Liver (tissue), 9 donors: Measurements from ENCODE around the gene CIC. TPM values are rescaled to one million over a fixed set of nuclear protein-coding genes. Genes with fewer than 3 reads are reported as not detected.

Source experiments
- DNase-seq: peaks from one replicate; pipeline ENCODE4 v3.0.0-alpha.2; 2017; ENCODE audit warnings: low spot score
- H3K27ac ChIP-seq, 2 donors: one replicate each; pipeline ENCODE4 v1.7.0; 2013; ENCODE audit warnings: inconsistent platforms in 2 of 2, low read length in 2 of 2, control low read depth in 1 of 2, low read depth in 1 of 2, mild to moderate bottlenecking in 1 of 2
- H3K27me3 ChIP-seq, 4 donors: one replicate each; pipeline versions ENCODE4 v1.6.1 to v1.7.0; 2013; ENCODE audit warnings: low read length in 3 of 4, inconsistent platforms in 1 of 4, mild to moderate bottlenecking in 1 of 4, moderate library complexity in 1 of 4; ENCODE audit not compliant: control insufficient read depth in 4 of 4, insufficient read depth in 4 of 4
- H3K36me3 ChIP-seq, 4 donors: one replicate each; pipeline versions ENCODE4 v1.6.1 to v1.7.0; 2013; ENCODE audit warnings: low read length in 3 of 4, mild to moderate bottlenecking in 3 of 4, low read depth in 1 of 4, moderate library complexity in 1 of 4; ENCODE audit not compliant: control insufficient read depth in 4 of 4, insufficient read depth in 3 of 4
- H3K4me1 ChIP-seq, 4 donors: one replicate each; pipeline versions ENCODE4 v1.6.1 to v1.7.0; 2013; ENCODE audit warnings: low read length in 3 of 4, mild to moderate bottlenecking in 3 of 4, moderate library complexity in 1 of 4; ENCODE audit not compliant: control insufficient read depth in 4 of 4, insufficient read depth in 4 of 4
- H3K4me3 ChIP-seq, 3 donors: one replicate each; pipeline versions ENCODE4 v1.6.1 to v1.7.0; 2013; ENCODE audit warnings: low read length in 3 of 3, control low read depth in 1 of 3, low read depth in 1 of 3, mild to moderate bottlenecking in 1 of 3
- H3K9ac ChIP-seq, 2 donors: one replicate each; pipeline ENCODE4 v1.7.0; 2013; ENCODE audit warnings: low read length in 2 of 2, mild to moderate bottlenecking in 2 of 2, moderate library complexity in 2 of 2, control low read depth in 1 of 2, low read depth in 1 of 2
- H3K9me3 ChIP-seq, 4 donors: one replicate each; pipeline versions ENCODE4 v1.6.1 to v1.7.0; 2013; ENCODE audit warnings: low read length in 3 of 4; ENCODE audit not compliant: control insufficient read depth in 4 of 4
- EGR1 ChIP-seq, 2 donors: IDR thresholded peaks; 2 replicates each; pipeline ENCODE4 v1.6.1; 2016 to 2018; ENCODE audit warnings: antibody characterized with exemption in 2 of 2, low read depth in 2 of 2
- FOXA1 ChIP-seq: IDR thresholded peaks from 2 replicates; pipeline ENCODE4 v1.6.1; 2016; ENCODE audit warnings: antibody characterized with exemption
- FOXA2 ChIP-seq: IDR thresholded peaks from 2 replicates; pipeline ENCODE4 v1.6.1; 2016; ENCODE audit warnings: antibody characterized with exemption
- GABPA ChIP-seq, 2 donors: IDR thresholded peaks in 1 of 2; conservative IDR thresholded peaks in 1 of 2; 2 replicates each; pipeline ENCODE4 v1.6.1; 2016; ENCODE audit warnings: antibody characterized with exemption in 2 of 2, mild to moderate bottlenecking in 1 of 2, moderate library complexity in 1 of 2
- HNF4A ChIP-seq, 2 donors: conservative IDR thresholded peaks; 2 replicates each; pipeline ENCODE4 v1.6.1; 2016; ENCODE audit warnings: antibody characterized with exemption in 2 of 2, mild to moderate bottlenecking in 2 of 2
- HNF4G ChIP-seq: IDR thresholded peaks from 2 replicates; pipeline ENCODE4 v1.6.1; 2016; ENCODE audit warnings: antibody characterized with exemption
- JUND ChIP-seq, 2 donors: IDR thresholded peaks; 2 replicates each; pipeline ENCODE4 v1.6.1; 2016; ENCODE audit warnings: antibody characterized with exemption in 2 of 2
- NR2F2 ChIP-seq: IDR thresholded peaks from 2 replicates; pipeline ENCODE4 v1.6.1; 2016; ENCODE audit warnings: antibody characterized with exemption
- RAD21 ChIP-seq, 2 donors: IDR thresholded peaks; 2 replicates each; pipeline ENCODE4 v1.6.1; 2016; ENCODE audit warnings: antibody characterized with exemption in 2 of 2, mild to moderate bottlenecking in 2 of 2
- RXRA ChIP-seq, 2 donors: IDR thresholded peaks; 2 replicates each; pipeline ENCODE4 v1.6.1; 2017 to 2018; ENCODE audit warnings: antibody characterized with exemption in 2 of 2, mild to moderate bottlenecking in 1 of 2
- SP1 ChIP-seq: IDR thresholded peaks from 2 replicates; pipeline ENCODE4 v1.6.1; 2018; ENCODE audit warnings: antibody characterized with exemption, mild to moderate bottlenecking
- TAF1 ChIP-seq: conservative IDR thresholded peaks from 2 replicates; pipeline ENCODE4 v1.6.1; 2016; ENCODE audit warnings: antibody characterized with exemption, mild to moderate bottlenecking
- YY1 ChIP-seq: IDR thresholded peaks from 2 replicates; pipeline ENCODE4 v1.6.1; 2016; ENCODE audit warnings: antibody characterized with exemption, mild to moderate bottlenecking
- WGBS: extraction: QIAGEN DNeasy Blood & Tissue Kit; methylation state at CpG from one replicate; pipeline ENCODE4 v1.1.7; 2013; 5-methylcytosine and 5-hydroxymethylcytosine counted together
- polyA plus RNA-seq, 2 donors: library from polyadenylated mRNA; stranded (reverse) in 1 of 2; unstranded in 1 of 2; fragments of 200-250 nt in 1 of 2; fragments of >200 nt in 1 of 2; fragmentation: Nextera tagmentation in 1 of 2; extraction: Ambion mirVana in 1 of 2; gene quantifications; one replicate each; pipeline versions ENCODE4 v1.2.1 to v1.2.3, GENCODE V29; 2013 to 2015
- total RNA-seq, 2 donors: library from RNA; depleted of rRNA; stranded (reverse); fragments of >200 nt; gene quantifications; one replicate each; pipeline ENCODE4 v1.2.3, GENCODE V29; 2014
- TF ChIP-seq, protein P1 (sequence below): IDR thresholded peaks from 2 replicates; pipeline ENCODE4 v1.6.1; 2016; ENCODE audit warnings: antibody characterized with exemption, mild to moderate bottlenecking
- TF ChIP-seq, protein P2 (sequence below): IDR thresholded peaks from 2 replicates; pipeline ENCODE4 v1.6.1; 2016; ENCODE audit warnings: antibody characterized with exemption
- TF ChIP-seq, protein P3 (sequence below): IDR thresholded peaks from 2 replicates; pipeline ENCODE4 v1.6.1; 2016; ENCODE audit warnings: antibody characterized with exemption
- TF ChIP-seq, protein P4 (sequence below): IDR thresholded peaks from 2 replicates; pipeline ENCODE4 v1.6.1; 2016; ENCODE audit warnings: antibody characterized with exemption
- TF ChIP-seq, protein P5 (sequence below): fragments of 150-350 bp; IDR thresholded peaks from 2 replicates; pipeline ENCODE4 v1.5.1; 2017; ENCODE audit warnings: improper control_type of control experiment, low read depth, low read length; ENCODE audit not compliant: missing input control
- donor health status: healthy.
- donor health status: healthy.
- donor health status: healthy.
- donor health status: healthy.
- donor health status: healthy.

Gene CIC
- total and polyA plus RNA-seq, 4 donors, result 5.6 to 21.3 (median 17.2) TPM

DNA sequence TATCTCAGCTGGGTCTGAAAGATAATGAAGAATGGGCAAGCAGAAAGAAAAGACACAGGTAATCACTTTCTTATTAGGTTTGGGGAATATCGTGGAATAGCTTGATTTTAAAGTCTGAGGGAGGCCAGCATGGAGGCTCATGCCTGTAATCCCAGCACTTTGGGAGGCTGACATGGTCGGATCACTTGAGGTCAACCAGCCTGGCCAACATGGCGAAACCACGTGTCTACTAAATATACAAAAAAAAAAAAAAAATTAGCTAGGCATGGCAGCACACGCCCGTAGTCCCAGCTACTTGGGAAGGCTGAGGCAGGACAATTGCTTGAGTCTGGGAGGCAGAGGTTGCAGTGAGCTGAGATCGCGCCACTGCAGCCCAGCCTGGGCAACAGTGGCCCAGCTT is 34.8 kb downstream of the CIC start:
- Histone ChIP-seq H3K4me1 (peaks cover 2 to 13% (median 5%) of the 10 kb centered on the region in 4 donors), H3K27ac (no peak overlapping the region), H3K36me3 (no peaks in the 10 kb centered on the region), H3K4me3 (no peak overlapping the region), H3K9me3 (no peaks in the 10 kb centered on the region), H3K27me3 (no peaks in the 10 kb centered on the region), H3K9ac (no peak overlapping the region)
- TF ChIP-seq TAF1 (no peak), RXRA (IDR thresholded peaks at IDR 0.05) (peak in 1 of 2 donors; percentile 11)
- DNase-seq, result no peak
- WGBS, result 77% methylated on average over 8 of the region's 8 CpGs

DNA sequence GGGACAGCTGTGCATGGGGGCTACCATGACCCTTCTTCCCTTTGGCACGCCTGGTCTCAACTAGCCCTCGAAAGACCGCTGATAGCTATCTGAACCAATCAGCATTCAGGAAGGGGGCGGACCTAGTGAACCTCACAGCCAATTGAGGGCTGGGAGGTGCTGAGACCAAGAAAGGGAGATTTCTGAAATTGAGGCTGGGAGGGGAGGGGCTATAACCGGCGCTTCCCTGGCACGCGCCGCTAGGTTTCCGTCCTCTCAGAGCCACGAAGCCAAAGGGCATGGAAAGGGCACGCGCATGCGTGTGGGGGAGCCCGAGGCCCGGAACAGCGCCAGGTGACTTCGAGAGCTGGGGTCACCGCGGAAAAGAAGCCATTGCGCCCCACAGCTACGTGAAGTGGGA is 37.6 kb downstream of the CIC start:
- Histone ChIP-seq H3K27me3 (no peaks in the 10 kb centered on the region), H3K27ac (no peak overlapping the region), H3K9ac (no peak overlapping the region), H3K36me3 (no peaks in the 10 kb centered on the region), H3K4me3 (no peak overlapping the region), H3K4me1 (peaks cover 2 to 11% (median 5%) of the 10 kb centered on the region in 4 donors), H3K9me3 (no peaks in the 10 kb centered on the region)
- 88% methylated on average over 22 of the region's 22 CpGs for WGBS
- no peak for DNase-seq
- no peak for TF ChIP-seq FOXA2
- no peak for TF ChIP-seq NR2F2
- no peak for TF ChIP-seq TAF1
- TF ChIP-seq, protein P1, sequence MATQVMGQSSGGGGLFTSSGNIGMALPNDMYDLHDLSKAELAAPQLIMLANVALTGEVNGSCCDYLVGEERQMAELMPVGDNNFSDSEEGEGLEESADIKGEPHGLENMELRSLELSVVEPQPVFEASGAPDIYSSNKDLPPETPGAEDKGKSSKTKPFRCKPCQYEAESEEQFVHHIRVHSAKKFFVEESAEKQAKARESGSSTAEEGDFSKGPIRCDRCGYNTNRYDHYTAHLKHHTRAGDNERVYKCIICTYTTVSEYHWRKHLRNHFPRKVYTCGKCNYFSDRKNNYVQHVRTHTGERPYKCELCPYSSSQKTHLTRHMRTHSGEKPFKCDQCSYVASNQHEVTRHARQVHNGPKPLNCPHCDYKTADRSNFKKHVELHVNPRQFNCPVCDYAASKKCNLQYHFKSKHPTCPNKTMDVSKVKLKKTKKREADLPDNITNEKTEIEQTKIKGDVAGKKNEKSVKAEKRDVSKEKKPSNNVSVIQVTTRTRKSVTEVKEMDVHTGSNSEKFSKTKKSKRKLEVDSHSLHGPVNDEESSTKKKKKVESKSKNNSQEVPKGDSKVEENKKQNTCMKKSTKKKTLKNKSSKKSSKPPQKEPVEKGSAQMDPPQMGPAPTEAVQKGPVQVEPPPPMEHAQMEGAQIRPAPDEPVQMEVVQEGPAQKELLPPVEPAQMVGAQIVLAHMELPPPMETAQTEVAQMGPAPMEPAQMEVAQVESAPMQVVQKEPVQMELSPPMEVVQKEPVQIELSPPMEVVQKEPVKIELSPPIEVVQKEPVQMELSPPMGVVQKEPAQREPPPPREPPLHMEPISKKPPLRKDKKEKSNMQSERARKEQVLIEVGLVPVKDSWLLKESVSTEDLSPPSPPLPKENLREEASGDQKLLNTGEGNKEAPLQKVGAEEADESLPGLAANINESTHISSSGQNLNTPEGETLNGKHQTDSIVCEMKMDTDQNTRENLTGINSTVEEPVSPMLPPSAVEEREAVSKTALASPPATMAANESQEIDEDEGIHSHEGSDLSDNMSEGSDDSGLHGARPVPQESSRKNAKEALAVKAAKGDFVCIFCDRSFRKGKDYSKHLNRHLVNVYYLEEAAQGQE, result no peak
- no peak for TF ChIP-seq HNF4A (conservative IDR thresholded peaks at IDR 0.05)
- TF ChIP-seq, protein P2, sequence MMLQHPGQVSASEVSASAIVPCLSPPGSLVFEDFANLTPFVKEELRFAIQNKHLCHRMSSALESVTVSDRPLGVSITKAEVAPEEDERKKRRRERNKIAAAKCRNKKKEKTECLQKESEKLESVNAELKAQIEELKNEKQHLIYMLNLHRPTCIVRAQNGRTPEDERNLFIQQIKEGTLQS, result no peak
- no peak for TF ChIP-seq EGR1 (IDR thresholded peaks at IDR 0.05; ENCODE audit: low read depth in 2 of 2)
- TF ChIP-seq, protein P3, sequence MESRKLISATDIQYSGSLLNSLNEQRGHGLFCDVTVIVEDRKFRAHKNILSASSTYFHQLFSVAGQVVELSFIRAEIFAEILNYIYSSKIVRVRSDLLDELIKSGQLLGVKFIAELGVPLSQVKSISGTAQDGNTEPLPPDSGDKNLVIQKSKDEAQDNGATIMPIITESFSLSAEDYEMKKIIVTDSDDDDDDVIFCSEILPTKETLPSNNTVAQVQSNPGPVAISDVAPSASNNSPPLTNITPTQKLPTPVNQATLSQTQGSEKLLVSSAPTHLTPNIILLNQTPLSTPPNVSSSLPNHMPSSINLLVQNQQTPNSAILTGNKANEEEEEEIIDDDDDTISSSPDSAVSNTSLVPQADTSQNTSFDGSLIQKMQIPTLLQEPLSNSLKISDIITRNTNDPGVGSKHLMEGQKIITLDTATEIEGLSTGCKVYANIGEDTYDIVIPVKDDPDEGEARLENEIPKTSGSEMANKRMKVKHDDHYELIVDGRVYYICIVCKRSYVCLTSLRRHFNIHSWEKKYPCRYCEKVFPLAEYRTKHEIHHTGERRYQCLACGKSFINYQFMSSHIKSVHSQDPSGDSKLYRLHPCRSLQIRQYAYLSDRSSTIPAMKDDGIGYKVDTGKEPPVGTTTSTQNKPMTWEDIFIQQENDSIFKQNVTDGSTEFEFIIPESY, result no peak
- TF ChIP-seq YY1, result no peak
- TF ChIP-seq RAD21 (IDR thresholded peaks at IDR 0.05), result no peak
- TF ChIP-seq, protein P4, sequence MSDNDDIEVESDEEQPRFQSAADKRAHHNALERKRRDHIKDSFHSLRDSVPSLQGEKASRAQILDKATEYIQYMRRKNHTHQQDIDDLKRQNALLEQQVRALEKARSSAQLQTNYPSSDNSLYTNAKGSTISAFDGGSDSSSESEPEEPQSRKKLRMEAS, result no peak
- TF ChIP-seq SP1, result no peak
- TF ChIP-seq GABPA (IDR thresholded peaks at IDR 0.05 in 1 of 2, conservative IDR thresholded peaks at IDR 0.05 in 1 of 2), result no peak
- TF ChIP-seq HNF4G, result no peak
- TF ChIP-seq FOXA1, result no peak
- TF ChIP-seq, protein P5, sequence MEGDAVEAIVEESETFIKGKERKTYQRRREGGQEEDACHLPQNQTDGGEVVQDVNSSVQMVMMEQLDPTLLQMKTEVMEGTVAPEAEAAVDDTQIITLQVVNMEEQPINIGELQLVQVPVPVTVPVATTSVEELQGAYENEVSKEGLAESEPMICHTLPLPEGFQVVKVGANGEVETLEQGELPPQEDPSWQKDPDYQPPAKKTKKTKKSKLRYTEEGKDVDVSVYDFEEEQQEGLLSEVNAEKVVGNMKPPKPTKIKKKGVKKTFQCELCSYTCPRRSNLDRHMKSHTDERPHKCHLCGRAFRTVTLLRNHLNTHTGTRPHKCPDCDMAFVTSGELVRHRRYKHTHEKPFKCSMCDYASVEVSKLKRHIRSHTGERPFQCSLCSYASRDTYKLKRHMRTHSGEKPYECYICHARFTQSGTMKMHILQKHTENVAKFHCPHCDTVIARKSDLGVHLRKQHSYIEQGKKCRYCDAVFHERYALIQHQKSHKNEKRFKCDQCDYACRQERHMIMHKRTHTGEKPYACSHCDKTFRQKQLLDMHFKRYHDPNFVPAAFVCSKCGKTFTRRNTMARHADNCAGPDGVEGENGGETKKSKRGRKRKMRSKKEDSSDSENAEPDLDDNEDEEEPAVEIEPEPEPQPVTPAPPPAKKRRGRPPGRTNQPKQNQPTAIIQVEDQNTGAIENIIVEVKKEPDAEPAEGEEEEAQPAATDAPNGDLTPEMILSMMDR, result no peak
- TF ChIP-seq JUND (IDR thresholded peaks at IDR 0.05), result no peak
- TF ChIP-seq RXRA (IDR thresholded peaks at IDR 0.05), result no peak
